Liver (tissue), 9 donors: Measurements from ENCODE around the gene FADS1. TPM values are rescaled to one million over a fixed set of nuclear protein-coding genes. Genes with fewer than 3 reads are reported as not detected.

Experiments used
- DNase-seq: peaks from one replicate; pipeline ENCODE4 v3.0.0-alpha.2; 2017; ENCODE audit warnings: low spot score
- H3K27ac ChIP-seq, 2 donors: one replicate each; pipeline ENCODE4 v1.7.0; 2013; ENCODE audit warnings: inconsistent platforms in 2 of 2, low read length in 2 of 2, control low read depth in 1 of 2, low read depth in 1 of 2, mild to moderate bottlenecking in 1 of 2
- H3K27me3 ChIP-seq, 4 donors: one replicate each; pipeline versions ENCODE4 v1.6.1 to v1.7.0; 2013; ENCODE audit warnings: low read length in 3 of 4, inconsistent platforms in 1 of 4, mild to moderate bottlenecking in 1 of 4, moderate library complexity in 1 of 4; ENCODE audit not compliant: control insufficient read depth in 4 of 4, insufficient read depth in 4 of 4
- H3K36me3 ChIP-seq, 4 donors: one replicate each; pipeline versions ENCODE4 v1.6.1 to v1.7.0; 2013; ENCODE audit warnings: low read length in 3 of 4, mild to moderate bottlenecking in 3 of 4, low read depth in 1 of 4, moderate library complexity in 1 of 4; ENCODE audit not compliant: control insufficient read depth in 4 of 4, insufficient read depth in 3 of 4
- H3K4me1 ChIP-seq, 4 donors: one replicate each; pipeline versions ENCODE4 v1.6.1 to v1.7.0; 2013; ENCODE audit warnings: low read length in 3 of 4, mild to moderate bottlenecking in 3 of 4, moderate library complexity in 1 of 4; ENCODE audit not compliant: control insufficient read depth in 4 of 4, insufficient read depth in 4 of 4
- H3K4me3 ChIP-seq, 3 donors: one replicate each; pipeline versions ENCODE4 v1.6.1 to v1.7.0; 2013; ENCODE audit warnings: low read length in 3 of 3, control low read depth in 1 of 3, low read depth in 1 of 3, mild to moderate bottlenecking in 1 of 3
- H3K9ac ChIP-seq, 2 donors: one replicate each; pipeline ENCODE4 v1.7.0; 2013; ENCODE audit warnings: low read length in 2 of 2, mild to moderate bottlenecking in 2 of 2, moderate library complexity in 2 of 2, control low read depth in 1 of 2, low read depth in 1 of 2
- H3K9me3 ChIP-seq, 4 donors: one replicate each; pipeline versions ENCODE4 v1.6.1 to v1.7.0; 2013; ENCODE audit warnings: low read length in 3 of 4; ENCODE audit not compliant: control insufficient read depth in 4 of 4
- CTCF ChIP-seq: fragments of 150-350 bp; IDR thresholded peaks from 2 replicates; pipeline ENCODE4 v1.5.1; 2017; ENCODE audit warnings: improper control_type of control experiment, low read depth, low read length; ENCODE audit not compliant: missing input control
- FOXA2 ChIP-seq: IDR thresholded peaks from 2 replicates; pipeline ENCODE4 v1.6.1; 2016; ENCODE audit warnings: antibody characterized with exemption
- GABPA ChIP-seq, 2 donors: IDR thresholded peaks in 1 of 2; conservative IDR thresholded peaks in 1 of 2; 2 replicates each; pipeline ENCODE4 v1.6.1; 2016; ENCODE audit warnings: antibody characterized with exemption in 2 of 2, mild to moderate bottlenecking in 1 of 2, moderate library complexity in 1 of 2
- HNF4A ChIP-seq, 2 donors: conservative IDR thresholded peaks; 2 replicates each; pipeline ENCODE4 v1.6.1; 2016; ENCODE audit warnings: antibody characterized with exemption in 2 of 2, mild to moderate bottlenecking in 2 of 2
- JUND ChIP-seq, 2 donors: IDR thresholded peaks; 2 replicates each; pipeline ENCODE4 v1.6.1; 2016; ENCODE audit warnings: antibody characterized with exemption in 2 of 2
- MAX ChIP-seq: IDR thresholded peaks from 2 replicates; pipeline ENCODE4 v1.6.1; 2016; ENCODE audit warnings: antibody characterized with exemption
- RXRA ChIP-seq, 2 donors: IDR thresholded peaks; 2 replicates each; pipeline ENCODE4 v1.6.1; 2017 to 2018; ENCODE audit warnings: antibody characterized with exemption in 2 of 2, mild to moderate bottlenecking in 1 of 2
- SP1 ChIP-seq: IDR thresholded peaks from 2 replicates; pipeline ENCODE4 v1.6.1; 2018; ENCODE audit warnings: antibody characterized with exemption, mild to moderate bottlenecking
- TAF1 ChIP-seq: conservative IDR thresholded peaks from 2 replicates; pipeline ENCODE4 v1.6.1; 2016; ENCODE audit warnings: antibody characterized with exemption, mild to moderate bottlenecking
- YY1 ChIP-seq: IDR thresholded peaks from 2 replicates; pipeline ENCODE4 v1.6.1; 2016; ENCODE audit warnings: antibody characterized with exemption, mild to moderate bottlenecking
- WGBS: extraction: QIAGEN DNeasy Blood & Tissue Kit; methylation state at CpG from one replicate; pipeline ENCODE4 v1.1.7; 2013; 5-methylcytosine and 5-hydroxymethylcytosine counted together
- polyA plus RNA-seq, 2 donors: library from polyadenylated mRNA; stranded (reverse) in 1 of 2; unstranded in 1 of 2; fragments of 200-250 nt in 1 of 2; fragments of >200 nt in 1 of 2; fragmentation: Nextera tagmentation in 1 of 2; extraction: Ambion mirVana in 1 of 2; gene quantifications; one replicate each; pipeline versions ENCODE4 v1.2.1 to v1.2.3, GENCODE V29; 2013 to 2015
- total RNA-seq, 2 donors: library from RNA; depleted of rRNA; stranded (reverse); fragments of >200 nt; gene quantifications; one replicate each; pipeline ENCODE4 v1.2.3, GENCODE V29; 2014
- donor health status: healthy.
- donor health status: healthy.
- donor health status: healthy.
- donor health status: healthy.
- donor health status: healthy.

FADS1 gene
- total and polyA plus RNA-seq, 4 donors, result 16.8 to 137 (median 58.7) TPM

- TF ChIP-seq FOXA2 (no peak), GABPA (IDR thresholded peaks at IDR 0.05 in 1 of 2, conservative IDR thresholded peaks at IDR 0.05 in 1 of 2) (no peak), MAX (no peak), YY1 (peak; percentile 3)
- DNase-seq, result no peak
- peak overlapping the region in 2 of 3 donors; percentile 70 to 75 for H3K4me3 ChIP-seq
- no peaks in the 10 kb centered on the region for H3K9me3 ChIP-seq
- H3K27me3 ChIP-seq, result no peaks in the 10 kb centered on the region
- WGBS, result 33% methylated on average over 23 of the region's 23 CpGs
- H3K9ac ChIP-seq, result peak overlapping the region in 1 of 2 donors; percentile 32
- no peaks in the 10 kb centered on the region for H3K36me3 ChIP-seq
- peaks cover 10 to 51% (median 42%) of the 10 kb centered on the region in 4 donors for H3K4me1 ChIP-seq
- peak overlapping the region; percentile 83 to 88 for H3K27ac ChIP-seq
Observed at GRCh38 chr11:61826930-61827570, 10.2 kb upstream of the FADS1 start.

DNA sequence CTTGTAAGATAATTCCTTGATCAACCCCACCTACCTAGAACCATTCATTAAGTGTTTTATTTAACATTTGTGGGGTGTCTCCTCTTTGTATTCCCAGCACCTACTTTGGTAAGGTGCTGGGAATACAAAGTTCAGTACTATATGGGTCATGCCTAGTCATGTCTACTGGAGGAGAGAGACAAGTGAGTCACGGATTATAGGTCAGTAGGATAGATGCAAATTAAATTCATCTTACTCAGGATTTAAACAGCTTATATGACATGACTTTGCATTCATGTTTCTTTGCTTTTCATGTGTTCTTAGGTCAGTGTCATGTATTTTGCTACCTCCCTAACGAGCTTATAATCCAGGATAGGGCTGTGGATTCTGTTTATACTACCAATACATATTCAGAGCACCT lies 3.4 kb upstream of the FADS1 start:
- no peaks in the 10 kb centered on the region for H3K27me3 ChIP-seq
- no peaks in the 10 kb centered on the region for H3K36me3 ChIP-seq
- H3K4me3 ChIP-seq, result no peak overlapping the region
- no peak overlapping the region for H3K9ac ChIP-seq
- peak overlapping the region; percentile 21 to 85 for H3K27ac ChIP-seq
- no peaks in the 10 kb centered on the region for H3K9me3 ChIP-seq
- peaks cover 5 to 28% (median 14%) of the 10 kb centered on the region in 4 donors for H3K4me1 ChIP-seq
- TF ChIP-seq JUND (IDR thresholded peaks at IDR 0.05) (peak in 1 of 2 donors; percentile 3), RXRA (IDR thresholded peaks at IDR 0.05) (no peak), SP1 (no peak), HNF4A (conservative IDR thresholded peaks at IDR 0.05) (peak in 1 of 2 donors; percentile 21), CTCF (no peak)
- 63% methylated on average over 2 of the region's 2 CpGs for WGBS
- DNase-seq, result no peak

GRCh38 chr11:61817471-61818202 lies 834 bp upstream of the FADS1 start:
- H3K4me1 ChIP-seq, result peaks cover 5 to 28% (median 14%) of the 10 kb centered on the region in 4 donors
- peak overlapping the region in 1 of 2 donors; percentile 43 for H3K27ac ChIP-seq
- H3K9me3 ChIP-seq, result no peaks in the 10 kb centered on the region
- peaks cover 0 to 2% (median 0%) of the 10 kb centered on the region in 4 donors for H3K36me3 ChIP-seq
- no peak overlapping the region for H3K9ac ChIP-seq
- peak overlapping the region in 1 of 3 donors; percentile 48 for H3K4me3 ChIP-seq
- TF ChIP-seq HNF4A (conservative IDR thresholded peaks at IDR 0.05), result no peak
- no peak for TF ChIP-seq GABPA (IDR thresholded peaks at IDR 0.05 in 1 of 2, conservative IDR thresholded peaks at IDR 0.05 in 1 of 2)
- TF ChIP-seq TAF1, result no peak
- WGBS, result 74% methylated on average over 6 of the region's 6 CpGs
- no peak for DNase-seq
- no peaks in the 10 kb centered on the region for H3K27me3 ChIP-seq
